ENCODE data around the gene ACSM6. TPM values are rescaled to one million over a fixed set of nuclear protein-coding genes. Genes with fewer than 3 reads are reported as not detected.
"Not testable (repeated sequence)": the region's sequence is repeated elsewhere in the genome, so short reads cannot be mapped to it uniquely, and the experiment has no call there.

The ACSM6 gene
- total RNA-seq, 8 experiments from 2014 or later: 0.14 to 0.24 TPM; not detected in 6

DNA sequence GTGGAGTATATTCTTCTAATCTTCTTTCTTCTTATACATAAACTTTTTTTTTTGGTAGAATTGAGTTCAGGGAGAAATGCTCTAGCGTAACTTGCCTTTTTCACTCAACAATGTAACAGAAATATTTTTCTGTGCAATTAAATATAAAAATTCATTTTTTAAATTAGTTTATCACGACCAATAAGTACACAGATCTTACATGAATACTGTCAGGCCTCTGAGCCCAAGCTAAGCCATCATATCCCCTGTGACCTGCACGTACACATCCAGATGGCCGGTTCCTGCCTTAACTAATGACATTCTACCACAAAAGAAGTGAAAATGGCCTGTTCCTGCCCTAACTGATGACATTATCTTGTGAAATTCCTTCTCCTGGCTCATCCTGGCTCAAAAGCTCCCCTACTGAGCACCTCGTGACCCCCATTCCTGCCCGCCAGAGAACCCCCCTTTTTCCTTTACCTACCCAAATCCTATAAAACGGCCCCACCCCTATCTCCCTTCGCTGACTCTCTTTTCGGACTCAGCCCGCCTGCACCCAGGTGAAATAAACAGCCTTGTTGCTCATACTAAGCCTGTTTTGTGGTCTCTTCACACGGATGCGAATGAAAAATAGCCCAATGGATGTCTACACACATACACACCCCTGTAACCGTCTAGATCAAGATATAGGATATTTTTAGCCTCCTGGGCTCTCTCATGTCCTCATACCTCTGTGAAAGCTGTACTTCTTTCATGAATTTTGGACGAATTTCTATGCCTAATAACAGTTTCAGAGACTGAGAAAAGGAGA is 35.1 kb downstream of the ACSM6 start:
- in situ Hi-C loops (cut with MboI; ENCODE audit: low pct_unique_long_range_greater_than_20kb in 2 of 9, low sequenced_read_pairs in 9 of 9, unreplicated experiment in 9 of 9): loop anchor here in 3 of 9 experiments (25.0 kb wide), 2 partner anchors 133 to 592 kb away; no protein-coding TSS in a partner anchor
- 40 to 100% (median 73%) methylated on average over 1 to 9 of the region's 14 CpGs; no CpG with 5 or more reads in 1 of the 10 experiments for WGBS, 10 experiments
- not testable (repeated sequence) for H3K4me3 ChIP-seq; H3K4me1 ChIP-seq (replicated peaks in 1 of 2); H3K27ac ChIP-seq
- peak in 1 of 8 experiments; percentile 19 for ATAC-seq (replicated peaks in 6 of 8)

GRCh38 chr10:95229724-95230627 is 35.9 kb downstream of the ACSM6 start:
- Histone ChIP-seq H3K4me1 (replicated peaks in 1 of 2) (no peaks in the 10 kb centered on the region), H3K27ac (no peak overlapping the region), H3K4me3 (peak overlapping the region in 1 of 5 donors; percentile 31)
- in situ Hi-C loops (cut with MboI; ENCODE audit: low pct_unique_long_range_greater_than_20kb in 2 of 9, low sequenced_read_pairs in 9 of 9, unreplicated experiment in 9 of 9): loop anchor here in 3 of 9 experiments (25.0 kb wide), 2 partner anchors 132 to 593 kb away; no protein-coding TSS in a partner anchor
- WGBS, 10 experiments: 0 to 100% (median 73%) methylated on average over 1 to 6 of the region's 10 CpGs
- peak in 3 of 8 experiments; percentile 66 to 98 (median 92) for ATAC-seq (replicated peaks in 6 of 8)

DNA sequence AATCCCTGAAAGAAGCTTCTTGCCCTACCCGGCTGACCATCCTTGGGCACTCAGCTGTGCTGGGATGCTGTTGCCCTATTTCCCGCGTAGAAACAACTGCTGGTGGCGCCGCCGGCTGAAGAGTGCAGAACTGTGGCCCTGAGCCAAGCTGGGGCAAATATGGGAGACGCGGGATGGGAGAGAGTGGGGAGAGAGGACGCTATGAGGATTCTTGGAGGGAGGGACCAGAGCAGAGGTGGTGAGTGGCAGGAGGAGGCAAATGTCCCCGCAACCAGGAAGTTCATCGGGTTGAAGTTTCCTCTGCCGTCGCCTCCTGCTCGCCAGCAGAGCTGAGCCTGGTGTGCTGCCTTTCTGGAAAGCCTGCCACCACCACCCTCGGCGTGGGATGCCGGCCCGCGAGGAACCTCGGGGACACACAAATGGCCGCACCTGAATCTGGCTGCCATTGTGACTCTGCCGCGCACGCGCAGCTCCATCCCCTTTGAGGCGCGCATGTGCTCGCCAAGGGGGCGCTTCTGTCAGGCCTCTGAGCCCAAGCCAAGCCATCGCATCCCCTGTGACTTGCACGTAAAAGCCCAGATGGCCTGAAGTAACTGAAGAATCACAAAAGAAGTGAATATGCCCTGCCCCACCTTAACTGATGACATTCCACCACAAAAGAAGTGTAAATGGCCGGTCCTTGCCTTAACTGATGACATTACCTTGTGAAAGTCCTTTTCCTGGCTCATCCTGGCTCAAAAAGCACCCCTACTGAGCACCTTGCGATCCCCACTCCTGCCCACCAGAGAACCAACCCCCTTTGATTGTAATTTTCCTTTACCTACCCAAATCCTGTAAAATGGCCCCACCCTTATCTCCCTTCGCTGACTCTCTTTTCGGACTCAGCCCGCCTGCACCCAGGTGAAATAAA is 36.9 kb downstream of the ACSM6 start:
- H3K4me3 ChIP-seq: peak overlapping the region in 1 of 5 donors; percentile 31
- in situ Hi-C loops (cut with MboI; ENCODE audit: low pct_unique_long_range_greater_than_20kb in 2 of 9, low sequenced_read_pairs in 9 of 9, unreplicated experiment in 9 of 9): loop anchor here in 3 of 9 experiments (25.0 kb wide), 2 partner anchors 131 to 594 kb away; no protein-coding TSS in a partner anchor
- ATAC-seq (replicated peaks in 6 of 8); H3K4me1 ChIP-seq (replicated peaks in 1 of 2); H3K27ac ChIP-seq: not testable (repeated sequence)
- 31 to 100% (median 43%) methylated on average over 2 to 9 of the region's 36 CpGs; no CpG with 5 or more reads in 5 of the 10 experiments for WGBS, 10 experiments

GRCh38 chr10:95233377-95234034 is 39.5 kb downstream of the ACSM6 start:
- in situ Hi-C loops (cut with MboI; ENCODE audit: low pct_unique_long_range_greater_than_20kb in 2 of 9, low sequenced_read_pairs in 9 of 9, unreplicated experiment in 9 of 9): loop anchor here in 3 of 9 experiments (25.0 kb wide), 2 partner anchors 129 to 596 kb away; no protein-coding TSS in a partner anchor
- WGBS, 10 experiments: 0 to 100% (median 100%) methylated on average over 1 to 2 of the region's 2 CpGs; no CpG with 5 or more reads in 3 of the 10 experiments
- H3K4me1 ChIP-seq (replicated peaks in 1 of 2): no peaks in the 10 kb centered on the region
- ATAC-seq (replicated peaks in 6 of 8): no peak
- H3K4me3 ChIP-seq: no peak overlapping the region
- H3K27ac ChIP-seq: no peak overlapping the region

DNA sequence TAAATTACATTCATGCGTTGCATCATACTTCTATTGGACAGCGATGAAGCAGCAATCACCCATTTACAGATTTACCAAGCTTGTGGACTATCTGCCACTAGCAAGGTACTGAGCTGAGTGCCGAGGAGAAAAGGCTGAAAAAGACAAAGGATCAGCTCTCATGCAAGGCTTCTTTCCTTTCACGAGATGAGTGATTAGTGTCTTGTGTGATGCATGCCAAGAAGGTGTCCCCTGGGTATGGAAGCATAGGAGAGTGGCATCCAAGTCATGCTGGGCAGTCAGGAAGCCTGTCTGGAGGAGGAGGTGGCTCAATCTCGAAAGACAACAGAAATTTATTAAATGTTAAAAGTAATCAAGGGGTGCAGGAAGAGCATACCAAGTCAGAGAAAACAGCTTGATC is 40.9 kb downstream of the ACSM6 start:
- no peak for ATAC-seq (replicated peaks in 6 of 8)
- 58 to 100% (median 74%) methylated on average over 2 to 5 of the region's 5 CpGs for WGBS, 10 experiments
- in situ Hi-C loops (cut with MboI; ENCODE audit: low pct_unique_long_range_greater_than_20kb in 2 of 9, low sequenced_read_pairs in 9 of 9, unreplicated experiment in 9 of 9): loop anchor here in 3 of 9 experiments (25.0 kb wide), 2 partner anchors 127 to 598 kb away; no protein-coding TSS in a partner anchor
- no peak overlapping the region for H3K27ac ChIP-seq
- H3K4me3 ChIP-seq: no peak overlapping the region
- H3K4me1 ChIP-seq (replicated peaks in 1 of 2): no peaks in the 10 kb centered on the region

DNA sequence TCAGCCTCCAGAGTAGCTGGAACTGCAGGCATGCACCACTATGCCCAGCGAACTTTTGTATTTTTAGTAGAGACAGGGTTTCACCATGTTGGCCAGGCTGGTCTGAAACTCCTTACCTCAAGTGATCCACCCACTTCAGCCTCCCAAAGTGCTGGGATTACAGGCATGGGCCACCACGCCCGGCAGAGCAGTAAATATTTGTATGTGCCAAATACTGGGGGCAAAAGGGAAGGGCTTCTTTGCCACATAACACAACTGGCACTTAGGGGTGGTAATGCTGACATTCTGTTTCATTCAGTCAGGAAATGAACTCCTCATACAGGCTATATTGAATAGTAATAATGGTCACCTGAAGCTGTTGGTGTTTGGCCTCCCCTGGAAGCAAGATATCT is 41.6 kb downstream of the ACSM6 start:
- in situ Hi-C loops (cut with MboI; ENCODE audit: low pct_unique_long_range_greater_than_20kb in 2 of 9, low sequenced_read_pairs in 9 of 9, unreplicated experiment in 9 of 9): loop anchor here in 3 of 9 experiments (25.0 kb wide), 2 partner anchors 127 to 598 kb away; no protein-coding TSS in a partner anchor
- no peak overlapping the region for H3K4me3 ChIP-seq
- 63 to 100% (median 78%) methylated on average over 1 to 3 of the region's 3 CpGs; no CpG with 5 or more reads in 4 of the 10 experiments for WGBS, 10 experiments
- peak in 1 of 8 experiments; percentile 32 for ATAC-seq (replicated peaks in 6 of 8)
- H3K27ac ChIP-seq: no peak overlapping the region
- no peaks in the 10 kb centered on the region for H3K4me1 ChIP-seq (replicated peaks in 1 of 2)

DNA sequence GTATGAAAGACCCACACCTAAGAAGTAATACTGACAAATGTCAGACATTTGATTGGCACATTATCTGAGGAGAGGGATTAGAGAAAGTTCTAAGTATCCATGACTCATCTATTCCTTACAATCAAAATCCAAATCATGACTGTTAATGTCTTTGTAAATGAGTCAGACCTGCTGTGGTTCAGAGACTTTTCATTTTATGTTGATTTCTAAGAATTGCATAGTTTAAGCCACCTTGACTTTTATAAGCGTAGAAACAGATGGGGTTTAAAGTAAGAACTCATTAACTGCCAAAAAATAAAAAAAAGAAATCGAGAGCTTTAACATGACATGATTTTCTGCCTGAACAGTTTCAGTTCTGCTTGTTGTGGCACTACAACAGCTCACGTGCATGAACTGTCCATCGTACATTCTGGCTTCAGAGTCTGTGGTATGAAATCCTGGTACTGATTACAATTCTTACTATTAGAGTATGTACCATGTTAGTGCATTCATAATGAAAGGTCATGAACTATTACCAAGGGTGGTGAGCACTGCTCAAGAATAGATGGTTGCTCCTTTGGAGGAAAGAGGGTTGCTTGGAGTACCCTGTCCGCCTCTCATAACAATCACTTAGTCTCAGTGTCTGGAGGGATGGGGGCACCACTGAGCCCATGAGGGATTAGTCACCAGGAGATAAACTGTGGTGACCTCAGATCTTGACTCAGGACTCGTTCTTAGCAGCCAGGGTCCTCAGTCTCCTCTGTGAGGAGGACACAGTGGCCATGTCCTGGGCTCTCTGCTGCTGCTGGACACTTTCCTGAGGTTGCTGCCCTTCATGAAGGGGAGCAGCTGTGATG is 42.2 kb downstream of the ACSM6 start:
- Histone ChIP-seq H3K27ac (no peak overlapping the region), H3K4me1 (replicated peaks in 1 of 2) (no peaks in the 10 kb centered on the region), H3K4me3 (no peak overlapping the region)
- ATAC-seq (replicated peaks in 6 of 8): peak in 6 of 8 experiments; percentile 42 to 95 (median 87)
- in situ Hi-C loops (cut with MboI; ENCODE audit: low pct_unique_long_range_greater_than_20kb in 2 of 9, low sequenced_read_pairs in 9 of 9, unreplicated experiment in 9 of 9): loop anchor here in 3 of 9 experiments (25.0 kb wide), 2 partner anchors 126 to 599 kb away; no protein-coding TSS in a partner anchor
- WGBS, 10 experiments: 20 to 100% (median 77%) methylated on average over 1 to 6 of the region's 6 CpGs

DNA sequence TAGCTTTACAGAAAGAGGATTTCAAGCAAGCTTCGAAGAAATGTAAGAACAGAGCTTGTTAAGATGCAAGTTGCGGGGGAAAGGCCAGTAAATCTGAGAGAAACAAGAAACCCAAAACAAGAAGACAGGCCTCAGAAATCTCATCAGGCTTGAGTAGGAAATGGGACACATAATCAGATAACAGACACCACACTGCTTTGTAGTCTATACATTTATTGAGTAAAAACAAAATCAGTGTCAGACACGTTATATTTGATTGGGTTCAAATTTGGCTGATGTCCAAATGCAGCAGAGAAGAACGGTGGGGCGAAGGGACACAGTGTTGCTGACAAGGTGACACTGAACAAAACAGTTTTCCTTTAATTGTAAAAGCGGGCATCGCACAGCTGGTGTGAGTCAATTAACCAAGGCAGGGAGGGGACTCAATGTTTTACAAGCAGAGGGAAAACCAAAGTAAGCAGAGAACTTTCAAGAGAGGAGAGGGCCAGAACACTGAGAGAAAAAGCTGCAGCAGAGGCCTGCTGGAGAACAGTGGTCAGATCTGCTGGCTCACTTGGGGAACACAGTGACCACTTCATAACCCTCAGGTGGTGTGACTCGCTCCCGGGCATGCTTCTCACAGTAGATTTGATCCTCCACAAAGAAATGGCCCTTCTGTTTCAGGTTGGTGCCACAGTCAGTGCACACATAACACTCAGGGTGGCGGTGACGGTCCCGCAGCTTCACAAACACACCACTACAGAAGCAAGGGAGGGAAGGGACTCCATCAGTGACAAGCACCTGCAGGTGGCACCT is 43.5 kb downstream of the ACSM6 start:
- no peak overlapping the region for H3K27ac ChIP-seq
- no peak overlapping the region for H3K4me3 ChIP-seq
- H3K4me1 ChIP-seq (replicated peaks in 1 of 2): no peaks in the 10 kb centered on the region
- no peak for ATAC-seq (replicated peaks in 6 of 8)
- in situ Hi-C loops (cut with MboI; ENCODE audit: low pct_unique_long_range_greater_than_20kb in 2 of 9, low sequenced_read_pairs in 9 of 9, unreplicated experiment in 9 of 9): loop anchor here in 3 of 9 experiments (25.0 kb wide), 2 partner anchors 125 to 600 kb away; no protein-coding TSS in a partner anchor
- WGBS, 10 experiments: 0 to 92% (median 79%) methylated on average over 1 to 9 of the region's 12 CpGs; no CpG with 5 or more reads in 1 of the 10 experiments

GRCh38 chr10:95240096-95240495 is 46.1 kb downstream of the ACSM6 start:
- in situ Hi-C loops (cut with MboI; ENCODE audit: low pct_unique_long_range_greater_than_20kb in 2 of 9, low sequenced_read_pairs in 9 of 9, unreplicated experiment in 9 of 9): loop anchor here in 4 of 9 experiments (10.0 to 25.0 kb wide), 3 partner anchors 122 to 603 kb away; no protein-coding TSS in a partner anchor
- H3K4me1 ChIP-seq (replicated peaks in 1 of 2); ATAC-seq (replicated peaks in 6 of 8); H3K4me3 ChIP-seq; H3K27ac ChIP-seq: not testable (repeated sequence)
- WGBS, 10 experiments: 56 to 94% (median 82%) methylated on average over 1 to 3 of the region's 3 CpGs; no CpG with 5 or more reads in 2 of the 10 experiments

- no peak for ATAC-seq (replicated peaks in 6 of 8)
- no peak overlapping the region for H3K27ac ChIP-seq
- in situ Hi-C loops (cut with MboI; ENCODE audit: low pct_unique_long_range_greater_than_20kb in 2 of 9, low sequenced_read_pairs in 9 of 9, unreplicated experiment in 9 of 9): loop anchor here in 4 of 9 experiments (10.0 to 25.0 kb wide), 3 partner anchors 121 to 604 kb away; no protein-coding TSS in a partner anchor
- WGBS, 10 experiments: 50 to 100% (median 87%) methylated on average over 1 to 6 of the region's 6 CpGs; no CpG with 5 or more reads in 6 of the 10 experiments
- no peaks in the 10 kb centered on the region for H3K4me1 ChIP-seq (replicated peaks in 1 of 2)
- no peak overlapping the region for H3K4me3 ChIP-seq
Measured at GRCh38 chr10:95240811-95241210, 46.8 kb downstream of the ACSM6 start.
